ENCODE measurements around the gene GAB2.

The GAB2 gene

DNA sequence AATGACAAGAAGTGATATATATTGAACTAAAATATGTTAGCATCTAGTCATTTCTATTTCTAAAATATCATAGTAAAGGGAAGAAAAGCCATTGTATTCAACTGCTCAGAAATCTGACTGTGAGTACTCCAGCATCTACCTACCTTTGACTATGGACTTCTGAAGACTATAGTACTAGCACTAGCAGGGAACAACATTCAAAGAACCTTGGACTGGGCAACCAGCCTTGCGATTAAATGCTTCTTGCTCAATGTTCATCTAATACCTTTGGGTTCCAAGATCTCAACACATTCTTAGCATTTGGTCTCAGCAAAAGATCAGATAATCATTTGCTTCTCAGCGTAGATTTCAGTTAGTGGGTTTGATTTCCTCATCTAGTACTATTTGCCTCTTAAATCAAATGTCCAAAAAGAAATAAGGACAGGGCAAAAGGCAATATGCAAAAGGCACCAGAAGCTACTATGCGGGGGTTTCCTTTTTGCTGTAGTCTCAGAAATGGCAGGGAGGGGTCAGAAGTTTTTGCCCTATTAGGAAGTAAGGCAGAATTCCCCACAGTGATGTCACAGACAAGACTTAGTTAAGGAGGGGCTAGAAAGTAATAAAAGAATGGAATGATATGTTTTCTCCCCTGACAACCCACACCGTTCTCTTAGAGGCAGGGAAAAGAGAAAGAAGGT lies 80.6 kb downstream of the GAB2 start:
- in situ Hi-C loops (cut with MboI; ENCODE audit: low pct_unique_long_range_greater_than_20kb, low sequenced_read_pairs, unreplicated experiment) = no loop called here
- no peak for DNase-seq (ENCODE audit: low spot score)
- TF ChIP-seq, protein P1, sequence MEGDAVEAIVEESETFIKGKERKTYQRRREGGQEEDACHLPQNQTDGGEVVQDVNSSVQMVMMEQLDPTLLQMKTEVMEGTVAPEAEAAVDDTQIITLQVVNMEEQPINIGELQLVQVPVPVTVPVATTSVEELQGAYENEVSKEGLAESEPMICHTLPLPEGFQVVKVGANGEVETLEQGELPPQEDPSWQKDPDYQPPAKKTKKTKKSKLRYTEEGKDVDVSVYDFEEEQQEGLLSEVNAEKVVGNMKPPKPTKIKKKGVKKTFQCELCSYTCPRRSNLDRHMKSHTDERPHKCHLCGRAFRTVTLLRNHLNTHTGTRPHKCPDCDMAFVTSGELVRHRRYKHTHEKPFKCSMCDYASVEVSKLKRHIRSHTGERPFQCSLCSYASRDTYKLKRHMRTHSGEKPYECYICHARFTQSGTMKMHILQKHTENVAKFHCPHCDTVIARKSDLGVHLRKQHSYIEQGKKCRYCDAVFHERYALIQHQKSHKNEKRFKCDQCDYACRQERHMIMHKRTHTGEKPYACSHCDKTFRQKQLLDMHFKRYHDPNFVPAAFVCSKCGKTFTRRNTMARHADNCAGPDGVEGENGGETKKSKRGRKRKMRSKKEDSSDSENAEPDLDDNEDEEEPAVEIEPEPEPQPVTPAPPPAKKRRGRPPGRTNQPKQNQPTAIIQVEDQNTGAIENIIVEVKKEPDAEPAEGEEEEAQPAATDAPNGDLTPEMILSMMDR (IDR thresholded peaks at IDR 0.05; ENCODE audit: extremely low read depth, insufficient read depth, missing control alignments) = no peak

- no peak for DNase-seq (ENCODE audit: low spot score)
- TF ChIP-seq, protein P1 (IDR thresholded peaks at IDR 0.05; ENCODE audit: extremely low read depth, insufficient read depth, missing control alignments) = no peak
- in situ Hi-C loops (cut with MboI; ENCODE audit: low pct_unique_long_range_greater_than_20kb, low sequenced_read_pairs, unreplicated experiment) = no loop called here
These were observed 83.5 kb downstream of the GAB2 start for GRCh38 chr11:78334109-78334508.

- TF ChIP-seq, protein P1 (IDR thresholded peaks at IDR 0.05; ENCODE audit: extremely low read depth, insufficient read depth, missing control alignments) = no peak
- in situ Hi-C loops (cut with MboI; ENCODE audit: low pct_unique_long_range_greater_than_20kb, low sequenced_read_pairs, unreplicated experiment) = no loop called here
These were observed 84.7 kb downstream of the GAB2 start for GRCh38 chr11:78332872-78333271.

DNA sequence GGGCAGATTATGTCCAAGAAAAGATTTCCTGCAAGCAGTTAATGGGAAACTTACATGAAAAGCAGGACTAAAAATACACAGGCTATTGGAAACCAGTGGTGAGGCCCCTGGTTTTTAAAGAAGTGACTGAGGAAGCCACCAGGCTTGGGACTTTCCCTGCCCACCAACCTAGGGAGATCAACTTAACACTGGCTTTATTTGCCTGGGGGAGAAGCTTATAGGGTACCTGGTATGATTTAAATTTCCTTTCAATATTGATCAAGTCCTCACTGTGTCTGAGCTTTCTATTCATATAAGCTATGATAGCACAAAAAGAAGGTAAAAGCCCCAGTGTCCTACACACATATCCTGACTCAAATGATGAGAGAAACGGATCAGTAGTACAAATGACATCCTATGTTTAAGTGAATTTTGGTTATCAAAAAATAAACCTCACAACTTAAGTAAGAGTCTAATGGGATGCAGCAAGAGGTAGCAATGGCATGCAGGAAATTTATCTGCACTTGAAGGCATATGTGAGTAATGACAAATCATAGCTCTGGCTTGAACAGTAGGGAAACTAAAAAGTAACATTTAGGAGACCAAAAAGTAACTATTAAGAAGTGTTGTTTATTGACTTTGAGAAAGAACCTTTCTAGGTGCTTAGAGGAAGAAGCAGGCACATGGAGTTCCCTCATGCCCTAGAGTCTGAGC lies 85.3 kb downstream of the GAB2 start:
- no peak for DNase-seq (ENCODE audit: low spot score)
- TF ChIP-seq, protein P1 (IDR thresholded peaks at IDR 0.05; ENCODE audit: extremely low read depth, insufficient read depth, missing control alignments) = no peak
- in situ Hi-C loops (cut with MboI; ENCODE audit: low pct_unique_long_range_greater_than_20kb, low sequenced_read_pairs, unreplicated experiment) = no loop called here

More at GRCh38 chr11:78332872-78333271, 84.7 kb downstream of the GAB2 start:
- DNase-seq (ENCODE audit: low spot score) = no peak

DNA sequence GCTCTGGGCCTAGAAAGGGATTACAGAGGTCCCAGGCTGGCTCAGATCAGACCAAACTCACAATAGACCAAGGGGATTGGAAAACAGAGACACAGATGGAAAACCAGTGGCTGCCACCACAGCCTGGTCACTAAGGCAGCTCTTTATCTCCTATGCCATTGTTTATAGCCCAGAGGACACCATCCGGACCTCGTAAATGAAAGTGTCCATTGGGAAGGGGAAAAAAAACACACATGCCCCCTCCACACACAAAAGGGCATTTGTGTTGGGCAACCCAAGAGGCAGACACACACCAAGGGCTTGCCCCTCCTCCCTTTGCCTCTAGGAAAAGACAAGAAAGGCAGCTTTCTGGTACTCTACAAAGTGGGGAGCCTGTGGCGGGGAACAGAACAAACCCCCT lies 85.9 kb downstream of the GAB2 start:
- in situ Hi-C loops (cut with MboI; ENCODE audit: low pct_unique_long_range_greater_than_20kb, low sequenced_read_pairs, unreplicated experiment) = no loop called here
- TF ChIP-seq, protein P1 (IDR thresholded peaks at IDR 0.05; ENCODE audit: extremely low read depth, insufficient read depth, missing control alignments) = no peak
- no peak for DNase-seq (ENCODE audit: low spot score)

- TF ChIP-seq, protein P1 (IDR thresholded peaks at IDR 0.05; ENCODE audit: extremely low read depth, insufficient read depth, missing control alignments) = no peak
- in situ Hi-C loops (cut with MboI; ENCODE audit: low pct_unique_long_range_greater_than_20kb, low sequenced_read_pairs, unreplicated experiment) = no loop called here
- DNase-seq (ENCODE audit: low spot score) = no peak
These were observed 87.3 kb downstream of the GAB2 start for GRCh38 chr11:78330361-78330760.

Measured in GM13977 (cell line).